Progenitor cell of endocrine pancreas (in vitro differentiated cells): ENCODE data around the gene WSCD1. TPM values are rescaled to one million over a fixed set of nuclear protein-coding genes. Genes with fewer than 3 reads are reported as not detected.

Source experiments
- DNase-seq: peaks from one replicate; pipeline ENCODE4 v3.0.0; 2021; ENCODE audit warnings: low spot score; ENCODE audit not compliant: unreplicated experiment
- H3K27ac Mint-ChIP-seq: 2 replicates; pipeline ENCODE4 v1.8.0; 2021; ENCODE audit warnings: mild to moderate bottlenecking, moderate library complexity, mixed read lengths
- H3K27me3 Mint-ChIP-seq: 2 replicates; pipeline ENCODE4 v1.8.0; 2021; ENCODE audit warnings: mixed read lengths
- H3K36me3 Mint-ChIP-seq: 2 replicates; pipeline ENCODE4 v1.8.0; 2022; ENCODE audit warnings: mixed read lengths; ENCODE audit not compliant: insufficient read depth
- H3K4me1 Mint-ChIP-seq: 2 replicates; pipeline ENCODE4 v1.8.0; 2021; ENCODE audit warnings: low read depth, mixed read lengths
- H3K4me3 Mint-ChIP-seq: 2 replicates; pipeline ENCODE4 v1.8.0; 2021; ENCODE audit warnings: low read depth, mild to moderate bottlenecking, moderate library complexity, mixed read lengths
- H3K9me3 Mint-ChIP-seq: 2 replicates; pipeline ENCODE4 v1.8.0; 2021; ENCODE audit warnings: low read depth, mixed read lengths
- CTCF ChIP-seq: fragments of 200-600 bp; sonication (generic); IDR thresholded peaks from one replicate; pipeline ENCODE4 v1.5.0; 2021; ENCODE audit warnings: antibody characterized with exemption, mild to moderate bottlenecking; ENCODE audit not compliant: unreplicated experiment
- total RNA-seq: library from RNA; stranded (reverse); gene quantifications from 2 replicates; pipeline ENCODE4 v1.2.1, GENCODE V29; 2021

The WSCD1 gene
- total RNA-seq, 1 donor from 2014 or later, result 10.3 TPM

GRCh38 chr17:6043405-6043804 lies 26.8 kb upstream of the WSCD1 start:
- TF ChIP-seq CTCF, result no peak
- no peak for DNase-seq
- no peaks in the 10 kb centered on the region for H3K36me3 Mint-ChIP-seq
- no peaks in the 10 kb centered on the region for H3K9me3 Mint-ChIP-seq
- peaks cover 12% of the 10 kb centered on the region for H3K27me3 Mint-ChIP-seq
- H3K27ac Mint-ChIP-seq, result no peak overlapping the region
- no peak overlapping the region for H3K4me3 Mint-ChIP-seq
- H3K4me1 Mint-ChIP-seq, result peaks cover 1% of the 10 kb centered on the region

GRCh38 chr17:6044261-6044660 lies 25.9 kb upstream of the WSCD1 start:
- TF ChIP-seq CTCF, result no peak
- H3K4me3 Mint-ChIP-seq, result no peak overlapping the region
- peaks cover 1% of the 10 kb centered on the region for H3K4me1 Mint-ChIP-seq
- H3K27me3 Mint-ChIP-seq, result peaks cover 14% of the 10 kb centered on the region
- H3K27ac Mint-ChIP-seq, result no peak overlapping the region
- no peaks in the 10 kb centered on the region for H3K36me3 Mint-ChIP-seq
- no peaks in the 10 kb centered on the region for H3K9me3 Mint-ChIP-seq
- DNase-seq, result no peak

GRCh38 chr17:6045621-6046357 lies 24.4 kb upstream of the WSCD1 start:
- no peaks in the 10 kb centered on the region for H3K4me1 Mint-ChIP-seq
- H3K9me3 Mint-ChIP-seq, result no peaks in the 10 kb centered on the region
- DNase-seq, result no peak
- no peak overlapping the region for H3K27ac Mint-ChIP-seq
- H3K36me3 Mint-ChIP-seq, result no peaks in the 10 kb centered on the region
- H3K4me3 Mint-ChIP-seq, result no peak overlapping the region
- peaks cover 16% of the 10 kb centered on the region for H3K27me3 Mint-ChIP-seq
- no peak for TF ChIP-seq CTCF

GRCh38 chr17:6046431-6046830 lies 23.7 kb upstream of the WSCD1 start:
- DNase-seq, result no peak
- Mint-ChIP-seq H3K4me1 (no peaks in the 10 kb centered on the region), H3K27me3 (peaks cover 16% of the 10 kb centered on the region), H3K27ac (no peak overlapping the region), H3K36me3 (no peaks in the 10 kb centered on the region), H3K4me3 (no peak overlapping the region), H3K9me3 (no peaks in the 10 kb centered on the region)
- TF ChIP-seq CTCF, result no peak

- Mint-ChIP-seq H3K4me3 (no peak overlapping the region), H3K36me3 (no peaks in the 10 kb centered on the region), H3K9me3 (no peaks in the 10 kb centered on the region), H3K4me1 (no peaks in the 10 kb centered on the region), H3K27me3 (peaks cover 16% of the 10 kb centered on the region), H3K27ac (no peak overlapping the region)
- no peak for DNase-seq
- no peak for TF ChIP-seq CTCF
Observed at GRCh38 chr17:6046931-6047330, 23.2 kb upstream of the WSCD1 start.
